H9 (cell line): ENCODE data around the gene TAF9. TPM values are rescaled to one million over a fixed set of nuclear protein-coding genes. Genes with fewer than 3 reads are reported as not detected.

Experiments used
- DNase-seq: peaks from one replicate; pipeline ENCODE4 v3.0.0-alpha.2; 2017
- H2AFZ ChIP-seq: one replicate; pipeline ENCODE4 v1.6.1; 2013; ENCODE audit warnings: mild to moderate bottlenecking, low read length, control low read depth, moderate library complexity
- H2AK5ac ChIP-seq: 2 replicates; pipeline ENCODE4 v1.6.1; 2013; ENCODE audit warnings: low read length, control low read depth, mixed read lengths; ENCODE audit not compliant: insufficient read length
- H2BK120ac ChIP-seq: one replicate; pipeline ENCODE4 v1.6.1; 2013; ENCODE audit warnings: low read depth, mild to moderate bottlenecking, low read length, control low read depth, inconsistent platforms; ENCODE audit not compliant: poor library complexity, severe bottlenecking
- H2BK12ac ChIP-seq: 2 replicates; pipeline ENCODE4 v1.6.1; 2013; ENCODE audit warnings: low read length, control low read depth, mixed read lengths, low read depth; ENCODE audit not compliant: insufficient read length
- H2BK15ac ChIP-seq: 2 replicates; pipeline ENCODE4 v1.6.1; 2013; ENCODE audit warnings: low read depth, low read length, control low read depth
- H2BK20ac ChIP-seq: one replicate; pipeline ENCODE4 v1.6.1; 2013; ENCODE audit warnings: low read depth, mild to moderate bottlenecking, low read length, control low read depth, inconsistent platforms; ENCODE audit not compliant: poor library complexity, severe bottlenecking
- H2BK5ac ChIP-seq: 2 replicates; pipeline ENCODE4 v1.6.1; 2013; ENCODE audit warnings: low read length, control low read depth, mixed read lengths; ENCODE audit not compliant: insufficient read length
- H3K14ac ChIP-seq: 2 replicates; pipeline ENCODE4 v1.6.1; 2013; ENCODE audit warnings: low read length, control low read depth; ENCODE audit not compliant: insufficient read depth
- H3K18ac ChIP-seq: 2 replicates; pipeline ENCODE4 v1.6.1; 2013; ENCODE audit warnings: low read depth, mild to moderate bottlenecking, mixed read lengths, low read length, control low read depth; ENCODE audit not compliant: insufficient read length
- H3K23ac ChIP-seq: 2 replicates; pipeline ENCODE4 v1.6.1; 2013; ENCODE audit warnings: low read length, control low read depth, mixed read lengths, low read depth; ENCODE audit not compliant: insufficient read length
- H3K23me2 ChIP-seq: 2 replicates; pipeline ENCODE4 v1.6.1; 2013; ENCODE audit warnings: low read depth, mild to moderate bottlenecking, mixed read lengths, low read length, control low read depth; ENCODE audit not compliant: insufficient read length, poor library complexity, severe bottlenecking
- H3K27ac ChIP-seq: 2 replicates; pipeline ENCODE4 v1.5.1; 2013; ENCODE audit warnings: low read length, control low read depth, mixed read lengths, low read depth; ENCODE audit not compliant: insufficient read length
- H3K27me3 ChIP-seq: 2 replicates; pipeline ENCODE4 v1.6.1; 2013; ENCODE audit warnings: low read length, control low read depth, inconsistent platforms; ENCODE audit not compliant: insufficient read depth
- H3K4ac ChIP-seq: 2 replicates; pipeline ENCODE4 v1.6.1; 2013; ENCODE audit warnings: low read depth, mild to moderate bottlenecking, control low read depth, inconsistent platforms, low read length, moderate library complexity
- H3K4me1 ChIP-seq: 2 replicates; pipeline ENCODE4 v1.6.1; 2013; ENCODE audit warnings: low read length, control low read depth, inconsistent platforms; ENCODE audit not compliant: insufficient read depth
- H3K4me2 ChIP-seq: 2 replicates; pipeline ENCODE4 v1.6.1; 2013; ENCODE audit warnings: low read length, control low read depth, mixed read lengths; ENCODE audit not compliant: insufficient read length, insufficient read depth
- H3K56ac ChIP-seq: 2 replicates; pipeline ENCODE4 v1.6.1; 2013; ENCODE audit warnings: low read depth, mild to moderate bottlenecking, mixed read lengths, low read length, control low read depth; ENCODE audit not compliant: insufficient read length
- H3K79me1 ChIP-seq: 2 replicates; pipeline ENCODE4 v1.6.1; 2013; ENCODE audit warnings: low read depth, mild to moderate bottlenecking, moderate library complexity, low read length, control low read depth, inconsistent platforms; ENCODE audit not compliant: insufficient read depth, poor library complexity, severe bottlenecking
- H3K79me2 ChIP-seq: 2 replicates; pipeline ENCODE4 v1.6.1; 2013; ENCODE audit warnings: low read length, control low read depth, inconsistent platforms; ENCODE audit not compliant: insufficient read depth
- H3K9ac ChIP-seq: 2 replicates; pipeline ENCODE4 v1.6.1; 2013; ENCODE audit warnings: low read length, control low read depth, mixed read lengths; ENCODE audit not compliant: insufficient read length; ENCODE audit errors: extremely low read depth
- H3K9me3 ChIP-seq: one replicate; pipeline ENCODE4 v1.6.1; 2013; ENCODE audit warnings: low read depth, low read length, inconsistent platforms; ENCODE audit not compliant: control insufficient read depth
- H3T11ph ChIP-seq: one replicate; pipeline ENCODE4 v1.6.1; 2013; ENCODE audit warnings: mild to moderate bottlenecking, low read length, control low read depth, inconsistent platforms
- H4K20me1 ChIP-seq: one replicate; pipeline ENCODE4 v1.6.1; 2013; ENCODE audit not compliant: control insufficient read depth, insufficient read length, insufficient read depth
- H4K5ac ChIP-seq: 2 replicates; pipeline ENCODE4 v1.6.1; 2013; ENCODE audit warnings: low read depth, mild to moderate bottlenecking, mixed read lengths, low read length, control low read depth; ENCODE audit not compliant: insufficient read length
- H4K8ac ChIP-seq: replicated peaks from 2 replicates; pipeline ENCODE4 v1.6.1; 2013; ENCODE audit warnings: low read length, control low read depth, mixed read lengths, low read depth; ENCODE audit not compliant: insufficient read length
- H4K91ac ChIP-seq: 2 replicates; pipeline ENCODE4 v1.6.1; 2013; ENCODE audit warnings: low read depth, mild to moderate bottlenecking, moderate library complexity, mixed read lengths, low read length, control low read depth; ENCODE audit not compliant: insufficient read length
- H3K27ac Mint-ChIP-seq, 3 experiments: 2 replicates in 2 of 3; 3 replicates in 1 of 3; pipeline ENCODE4 v1.8.0; 2020 to 2021; ENCODE audit warnings: mixed read lengths in 3 of 3, mild to moderate bottlenecking in 1 of 3, moderate library complexity in 1 of 3
- H3K27me3 Mint-ChIP-seq: 2 replicates; pipeline ENCODE4 v1.8.0; 2021; ENCODE audit warnings: low read depth, mild to moderate bottlenecking, moderate library complexity, mixed read lengths
- H3K36me3 Mint-ChIP-seq, 3 experiments: 2 replicates in 2 of 3; 3 replicates in 1 of 3; pipeline ENCODE4 v1.8.0; 2020 to 2021; ENCODE audit warnings: low read depth in 3 of 3, mixed read lengths in 3 of 3; ENCODE audit not compliant: insufficient read depth in 1 of 3
- H3K4me1 Mint-ChIP-seq, 2 experiments: 2 replicates each; pipeline ENCODE4 v1.8.0; 2020; ENCODE audit warnings: mixed read lengths in 2 of 2
- H3K4me3 Mint-ChIP-seq, 2 experiments: 2 replicates in 1 of 2; 3 replicates in 1 of 2; pipeline ENCODE4 v1.8.0; 2020 to 2021; ENCODE audit warnings: mild to moderate bottlenecking in 2 of 2, mixed read lengths in 2 of 2, moderate library complexity in 1 of 2
- H3K9me3 Mint-ChIP-seq, 2 experiments: 2 replicates in 1 of 2; 3 replicates in 1 of 2; pipeline ENCODE4 v1.8.0; 2020; ENCODE audit warnings: mild to moderate bottlenecking in 2 of 2, mixed read lengths in 2 of 2, moderate library complexity in 1 of 2
- WGBS: extraction: QIAGEN DNeasy Blood & Tissue Kit; methylation state at CpG from one replicate; pipeline ENCODE4 v1.1.7; 2013; ENCODE audit warnings: missing lambda C conversion rate, low lambda C conversion rate, mixed read lengths; ENCODE audit not compliant: insufficient read length; ENCODE audit errors: extremely low coverage; 5-methylcytosine and 5-hydroxymethylcytosine counted together
- total RNA-seq: library from RNA; stranded (reverse); gene quantifications from 2 replicates; pipeline ENCODE4 v1.2.1, GENCODE V29; 2021
- TF ChIP-seq, protein P1 (sequence below): fragments of 200-600 bp; sonication (generic); conservative IDR thresholded peaks from 3 replicates; pipeline ENCODE4 v1.8.0; 2021; ENCODE audit warnings: antibody characterized with exemption, mild to moderate bottlenecking

TAF9 gene
- total RNA-seq, 1 experiment from 2014 or later, result 85.0 TPM

DNA sequence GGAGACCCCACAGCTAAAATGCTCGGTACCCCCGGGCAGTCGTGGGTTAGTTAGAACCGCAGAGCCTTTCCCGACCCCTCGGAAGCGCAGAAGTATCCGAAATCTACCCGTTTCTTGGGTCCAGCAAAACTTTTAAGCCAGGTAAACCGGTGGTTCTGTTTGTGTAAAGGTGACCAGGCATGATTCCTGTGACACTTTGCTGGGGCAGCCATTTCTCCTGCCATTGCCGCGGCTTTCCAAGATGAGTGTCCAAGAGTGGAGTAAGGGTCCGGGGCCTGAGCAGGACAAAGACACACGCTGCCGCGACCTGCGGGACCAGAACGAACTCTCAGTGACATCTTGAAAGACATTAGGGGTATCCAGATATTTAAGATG lies 46.3 kb upstream of the TAF9 start:
- Histone ChIP-seq H2BK20ac (no peak overlapping the region), H3K79me2 (no peaks in the 10 kb centered on the region), H3K4me2 (peak overlapping the region; percentile 69), H3K23ac (no peak overlapping the region), H2BK5ac (no peak overlapping the region), H3K9ac (peak overlapping the region; percentile 91), H2BK12ac (no peak overlapping the region), H3K79me1 (no peaks in the 10 kb centered on the region), H2AFZ (no peak overlapping the region), H4K91ac (no peak overlapping the region), H2BK120ac (no peak overlapping the region), H3K9me3 (no peaks in the 10 kb centered on the region), H3K23me2 (peaks cover 3% of the 10 kb centered on the region), H3K14ac (peak overlapping the region; percentile 95), H2BK15ac (no peak overlapping the region), H4K5ac (no peak overlapping the region), H4K20me1 (no peaks in the 10 kb centered on the region), H3K18ac (peak overlapping the region; percentile 93), H2AK5ac (no peak overlapping the region), H3K4ac (no peak overlapping the region), H3T11ph (no peak overlapping the region), H3K4me1 (peaks cover 2% of the 10 kb centered on the region; the same call in 1 of the 2 replicates), H3K27ac (peak overlapping the region; percentile 63), H3K27me3 (no peaks in the 10 kb centered on the region), H4K8ac (no peak overlapping the region), H3K56ac (no peak overlapping the region)
- peaks cover 17 to 20% of the 10 kb centered on the region in 2 experiments for H3K4me1 Mint-ChIP-seq
- H3K27me3 Mint-ChIP-seq, result no peaks in the 10 kb centered on the region
- H3K27ac Mint-ChIP-seq, result peak overlapping the region; percentile 74 to 97 (median 93); a peak in 5 of 7 replicates
- TF ChIP-seq, protein P1, sequence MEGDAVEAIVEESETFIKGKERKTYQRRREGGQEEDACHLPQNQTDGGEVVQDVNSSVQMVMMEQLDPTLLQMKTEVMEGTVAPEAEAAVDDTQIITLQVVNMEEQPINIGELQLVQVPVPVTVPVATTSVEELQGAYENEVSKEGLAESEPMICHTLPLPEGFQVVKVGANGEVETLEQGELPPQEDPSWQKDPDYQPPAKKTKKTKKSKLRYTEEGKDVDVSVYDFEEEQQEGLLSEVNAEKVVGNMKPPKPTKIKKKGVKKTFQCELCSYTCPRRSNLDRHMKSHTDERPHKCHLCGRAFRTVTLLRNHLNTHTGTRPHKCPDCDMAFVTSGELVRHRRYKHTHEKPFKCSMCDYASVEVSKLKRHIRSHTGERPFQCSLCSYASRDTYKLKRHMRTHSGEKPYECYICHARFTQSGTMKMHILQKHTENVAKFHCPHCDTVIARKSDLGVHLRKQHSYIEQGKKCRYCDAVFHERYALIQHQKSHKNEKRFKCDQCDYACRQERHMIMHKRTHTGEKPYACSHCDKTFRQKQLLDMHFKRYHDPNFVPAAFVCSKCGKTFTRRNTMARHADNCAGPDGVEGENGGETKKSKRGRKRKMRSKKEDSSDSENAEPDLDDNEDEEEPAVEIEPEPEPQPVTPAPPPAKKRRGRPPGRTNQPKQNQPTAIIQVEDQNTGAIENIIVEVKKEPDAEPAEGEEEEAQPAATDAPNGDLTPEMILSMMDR, result no peak
- peak overlapping the region; percentile 89 to 95 for H3K4me3 Mint-ChIP-seq
- DNase-seq, result peak; percentile 43
- no CpG with 5 or more reads among the region's 18 CpGs for WGBS
- no peaks in the 10 kb centered on the region for H3K9me3 Mint-ChIP-seq
- H3K36me3 Mint-ChIP-seq, result peaks cover 22 to 41% (median 33%) of the 10 kb centered on the region in 3 experiments
